IMR-90 (cell line): Measurements from ENCODE around the gene CSNK1D. TPM values are rescaled to one million over a fixed set of nuclear protein-coding genes. Genes with fewer than 3 reads are reported as not detected.

Source experiments
- ATAC-seq: fragments of 200-7000 bp; cut with Tn5 transposase; 2 replicates; pipeline ENCODE4 v1.9.1; 2020; ENCODE audit warnings: low read depth, mild to moderate bottlenecking, moderate library complexity
- BruUV-seq: library from RNA; stranded (reverse); fragments of 400-500 nt; replicated peaks from 2 replicates; lab custom pipeline; 2021; lab: Mats Ljungman, UMichigan
- CTCF ChIA-PET: fragments of 300-600 bp; formaldehyde crosslinking; extraction: SDS; loops from one replicate; lab custom pipeline; 2021; ENCODE audit warnings: antibody characterized with exemption; lab: Yijun Ruan, JAX
- POLR2A ChIA-PET: fragments of 300-600 bp; sonication (Branson Sonifier 250); formaldehyde crosslinking; loops from one replicate; lab custom pipeline; 2022; ENCODE audit warnings: antibody characterized with exemption; ENCODE audit not compliant: unreplicated experiment; lab: Charles Lee
- DNase-seq: peaks from one replicate; pipeline ENCODE4 v3.0.0; 2013
- H2AFZ ChIP-seq: replicated peaks from 2 replicates; pipeline ENCODE3; 2013; ENCODE audit warnings: low read length, mild to moderate bottlenecking; ENCODE audit not compliant: poor library complexity
- H2AK5ac ChIP-seq: 2 replicates; pipeline ENCODE4 v1.6.1; 2013; ENCODE audit warnings: low read depth, low read length, inconsistent platforms
- H2AK9ac ChIP-seq: replicated peaks from 2 replicates; pipeline ENCODE3; 2013; ENCODE audit warnings: mild to moderate bottlenecking, low read depth, low read length, moderate library complexity; ENCODE audit not compliant: poor library complexity
- H2BK120ac ChIP-seq: 2 replicates; pipeline ENCODE4 v1.6.1; 2013; ENCODE audit warnings: low read depth, low read length, inconsistent platforms
- H2BK15ac ChIP-seq: 3 replicates; pipeline ENCODE4 v1.6.1; 2013; ENCODE audit warnings: low read depth, low read length, inconsistent platforms
- H2BK20ac ChIP-seq: 2 replicates; pipeline ENCODE4 v1.6.1; 2013; ENCODE audit warnings: low read depth, mild to moderate bottlenecking, inconsistent platforms, low read length, moderate library complexity
- H2BK5ac ChIP-seq: 2 replicates; pipeline ENCODE4 v1.6.1; 2013; ENCODE audit warnings: mild to moderate bottlenecking, low read depth, low read length, inconsistent platforms; ENCODE audit not compliant: poor library complexity, severe bottlenecking
- H3K14ac ChIP-seq: replicated peaks from 2 replicates; pipeline ENCODE4 v1.6.1; 2013; ENCODE audit warnings: low read depth, low read length, inconsistent platforms
- H3K18ac ChIP-seq: 2 replicates; pipeline ENCODE4 v1.6.1; 2013; ENCODE audit warnings: low read depth, low read length, control low read depth
- H3K23ac ChIP-seq: 2 replicates; pipeline ENCODE4 v1.6.1; 2013; ENCODE audit warnings: low read depth, low read length, inconsistent platforms
- H3K27ac ChIP-seq: 2 replicates; pipeline ENCODE4 v1.5.1; 2013; ENCODE audit warnings: mild to moderate bottlenecking, control low read depth, low read length; ENCODE audit not compliant: insufficient read depth
- H3K27me3 ChIP-seq: 2 replicates; pipeline ENCODE4 v1.6.1; 2013; ENCODE audit warnings: low read length; ENCODE audit not compliant: control insufficient read depth, insufficient read depth
- H3K36me3 ChIP-seq: 2 replicates; pipeline ENCODE4 v1.6.1; 2013; ENCODE audit warnings: low read length, mixed read lengths; ENCODE audit not compliant: control insufficient read depth, insufficient read depth
- H3K4ac ChIP-seq: 2 replicates; pipeline ENCODE4 v1.6.1; 2013; ENCODE audit warnings: low read depth, low read length, inconsistent platforms
- H3K4me1 ChIP-seq: 2 replicates; pipeline ENCODE4 v1.6.1; 2013; ENCODE audit warnings: low read length, mixed read lengths; ENCODE audit not compliant: control insufficient read depth, insufficient read depth
- H3K4me2 ChIP-seq: 2 replicates; pipeline ENCODE4 v1.6.1; 2013; ENCODE audit warnings: low read depth, mild to moderate bottlenecking, control low read depth, low read length, moderate library complexity
- H3K4me3 ChIP-seq: 2 replicates; pipeline ENCODE4 v1.5.1; 2013; ENCODE audit warnings: low read depth, mild to moderate bottlenecking, control low read depth, low read length, moderate library complexity; ENCODE audit not compliant: insufficient read depth
- H3K56ac ChIP-seq: 2 replicates; pipeline ENCODE4 v1.6.1; 2013; ENCODE audit warnings: low read length, inconsistent platforms; ENCODE audit not compliant: insufficient read depth; ENCODE audit errors: extremely low read depth
- H3K79me1 ChIP-seq, 2 experiments: 2 replicates each; pipeline ENCODE4 v1.6.1; 2013; ENCODE audit warnings: low read length in 2 of 2, inconsistent platforms in 1 of 2, low read depth in 1 of 2
- H3K9ac ChIP-seq: 2 replicates; pipeline ENCODE4 v1.6.1; 2013; ENCODE audit warnings: low read depth, low read length, control low read depth
- H3K9me1 ChIP-seq: 2 replicates; pipeline ENCODE4 v1.6.1; 2013; ENCODE audit warnings: low read length, inconsistent platforms; ENCODE audit not compliant: insufficient read depth
- H3K9me3 ChIP-seq: 2 replicates; pipeline ENCODE4 v1.6.1; 2013; ENCODE audit warnings: low read length; ENCODE audit not compliant: control insufficient read depth, insufficient read depth
- H4K20me1 ChIP-seq: 2 replicates; pipeline ENCODE4 v1.6.1; 2013; ENCODE audit warnings: low read length, inconsistent platforms; ENCODE audit not compliant: insufficient read depth
- H4K5ac ChIP-seq: 2 replicates; pipeline ENCODE4 v1.6.1; 2013; ENCODE audit warnings: mild to moderate bottlenecking, low read depth, low read length, control low read depth
- H4K8ac ChIP-seq, 2 experiments: 2 replicates each; pipeline ENCODE4 v1.6.1; 2013; ENCODE audit warnings: low read depth in 2 of 2, low read length in 2 of 2, control low read depth in 1 of 2, inconsistent platforms in 1 of 2
- H4K91ac ChIP-seq: 2 replicates; pipeline ENCODE4 v1.6.1; 2013; ENCODE audit warnings: low read depth, low read length, inconsistent platforms; ENCODE audit not compliant: insufficient read depth
- BHLHE40 ChIP-seq: fragments of 150-350 bp; IDR thresholded peaks from 2 replicates; pipeline ENCODE4 v1.6.1; 2016; ENCODE audit warnings: mild to moderate bottlenecking, low read depth, low read length
- CEBPB ChIP-seq: IDR thresholded peaks from 2 replicates; pipeline ENCODE4 v1.6.1; 2012; ENCODE audit warnings: low read depth, low read length, improper control_type of control experiment
- CHD1 ChIP-seq: IDR thresholded peaks from 2 replicates; pipeline ENCODE4 v1.6.1; 2012; ENCODE audit warnings: low read depth, low read length, improper control_type of control experiment
- FOS ChIP-seq: fragments of 150-350 bp; IDR thresholded peaks from 2 replicates; pipeline ENCODE4 v1.6.1; 2016; ENCODE audit warnings: low read depth, low read length
- MAFK ChIP-seq: IDR thresholded peaks from 2 replicates; pipeline ENCODE4 v1.6.1; 2012; ENCODE audit warnings: low read depth, low read length, improper control_type of control experiment
- MAZ ChIP-seq: IDR thresholded peaks from 2 replicates; pipeline ENCODE4 v1.6.1; 2012; ENCODE audit warnings: low read depth, mild to moderate bottlenecking, low read length, improper control_type of control experiment, moderate library complexity, borderline replicate concordance
- MXI1 ChIP-seq: IDR thresholded peaks from 2 replicates; pipeline ENCODE4 v1.6.1; 2012; ENCODE audit warnings: low read depth, mild to moderate bottlenecking, low read length, moderate library complexity, borderline replicate concordance
- NFE2L2 ChIP-seq: fragments of 150-350 bp; IDR thresholded peaks from 2 replicates; pipeline ENCODE4 v1.6.1; 2016; ENCODE audit warnings: low read depth, mild to moderate bottlenecking, low read length
- POLR2A ChIP-seq: IDR thresholded peaks from 2 replicates; pipeline ENCODE4 v1.6.1; 2012; ENCODE audit warnings: mild to moderate bottlenecking, low read depth, low read length
- RAD21 ChIP-seq: IDR thresholded peaks from 2 replicates; pipeline ENCODE4 v1.6.1; 2012; ENCODE audit warnings: low read length, improper control_type of control experiment
- RFX5 ChIP-seq: IDR thresholded peaks from 2 replicates; pipeline ENCODE4 v1.8.0; 2012; ENCODE audit warnings: low read depth, mild to moderate bottlenecking, low read length, moderate library complexity
- SMC3 ChIP-seq: fragments of 150-350 bp; IDR thresholded peaks from 2 replicates; pipeline ENCODE4 v1.6.1; 2016; ENCODE audit warnings: low read depth, mild to moderate bottlenecking, antibody characterized with exemption, low read length, moderate library complexity
- WGBS, 2 experiments: methylation state at CpG; one replicate each; pipeline versions ENCODE4 v1.1.5 to v1.1.7; 2013; ENCODE audit warnings: missing lambda C conversion rate in 2 of 2; ENCODE audit not compliant: insufficient read length in 1 of 2; ENCODE audit errors: extremely low coverage in 2 of 2; 5-methylcytosine and 5-hydroxymethylcytosine counted together
- dilution Hi-C: fragments of 300-500 bp; cut with HindIII; formaldehyde crosslinking; loops from one replicate; pipeline ENCODE4 v1.14.3; 2018; ENCODE audit warnings: low sequenced_read_pairs; ENCODE audit not compliant: unreplicated experiment
- in situ Hi-C: fragments of 300-500 bp; cut with MboI; formaldehyde crosslinking; loops from 3 replicates; pipeline ENCODE4 v1.14.3; 2019; ENCODE audit warnings: low sequenced_read_pairs, inconsistent platforms, mixed read lengths
- intact Hi-C: fragments of 100-400 bp; cut with micrococcal nuclease; formaldehyde crosslinking; loops from 2 replicates; pipeline ENCODE4 v1.10.0; 2022
- polyA plus RNA-seq, 3 experiments: library from polyadenylated mRNA; depleted of rRNA; stranded (reverse); fragments of >200 nt; gene quantifications; 2 replicates each; pipeline ENCODE4 v1.2.3, GENCODE V29; 2012; ENCODE audit warnings: low replicate concordance in 1 of 3
- total RNA-seq: library from RNA; depleted of rRNA; stranded (reverse); fragments of >200 nt; gene quantifications from 2 replicates; pipeline ENCODE4 v1.2.3, GENCODE V29; 2012
- TF ChIP-seq, protein P1 (sequence below): conservative IDR thresholded peaks from 2 replicates; pipeline ENCODE4 v1.5.1; 2012; ENCODE audit warnings: mild to moderate bottlenecking, low read depth, low read length, improper control_type of control experiment
- TF ChIP-seq, protein P2 (sequence below): fragments of 150-350 bp; IDR thresholded peaks from 2 replicates; pipeline ENCODE4 v1.6.1; 2016; ENCODE audit warnings: low read depth, mild to moderate bottlenecking, low read length, moderate library complexity, borderline replicate concordance
- TF ChIP-seq, protein P3 (sequence below): fragments of 150-350 bp; IDR thresholded peaks from 2 replicates; pipeline ENCODE4 v1.6.1; 2017; ENCODE audit warnings: mild to moderate bottlenecking, antibody characterized with exemption, low read length, low read depth

The CSNK1D gene
- total and polyA plus RNA-seq, 2 of the 4 experiments (the other 2 are of a cell fraction): 47.1 to 186 TPM

DNA sequence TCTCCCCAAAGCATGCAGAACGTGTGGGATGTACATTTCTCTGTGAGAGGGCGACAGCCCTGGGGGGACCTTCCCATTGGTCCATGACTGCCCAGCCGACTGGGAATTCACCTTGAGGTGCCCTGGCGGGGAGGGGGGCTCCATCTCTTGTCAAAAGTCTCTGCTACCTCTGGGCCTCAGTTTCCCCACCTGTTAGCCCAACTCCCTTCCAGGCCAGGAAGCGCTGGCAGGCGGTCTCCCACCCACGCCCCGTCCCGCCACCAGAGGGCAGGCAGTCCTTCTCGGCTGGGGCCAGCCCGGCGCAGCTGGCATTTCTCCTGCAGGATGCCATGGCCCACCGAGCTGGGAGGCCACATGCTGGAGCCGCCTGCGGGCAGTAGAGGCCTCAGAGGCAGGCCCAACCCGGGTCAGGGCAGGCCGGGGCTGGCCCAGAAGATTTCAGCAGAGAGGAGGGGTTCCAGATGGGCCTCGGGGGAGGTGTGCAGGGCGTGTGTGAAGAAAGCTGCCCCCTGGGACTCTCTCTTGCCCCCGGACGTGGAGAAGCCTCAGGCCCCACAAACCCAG lies 27.3 kb upstream of the CSNK1D start:
- no TSS peak for BruUV-seq
- peaks cover 9% of the 10 kb centered on the region for H3K9me1 ChIP-seq
- no peak overlapping the region for H2BK5ac ChIP-seq
- no peak overlapping the region for H3K14ac ChIP-seq
- CTCF ChIA-PET: interaction anchor here (0.6 kb wide), 2 partner anchors 46 to 77 kb away, joined by 3 to 4 read pairs; no protein-coding TSS in a partner anchor
- no peak overlapping the region for H3K4me3 ChIP-seq
- no peak overlapping the region for H4K8ac ChIP-seq
- no peak overlapping the region for H2BK20ac ChIP-seq
- peak overlapping the region; percentile 67 for H2AK9ac ChIP-seq
- H4K5ac ChIP-seq: no peak overlapping the region
- no peak overlapping the region for H3K9ac ChIP-seq
- peaks cover 18% of the 10 kb centered on the region for H3K4me1 ChIP-seq
- H4K20me1 ChIP-seq: no peaks in the 10 kb centered on the region; the same call in 1 of the 2 replicates
- DNase-seq (peak; percentile 37), ATAC-seq (peak; percentile 25)
- H3K56ac ChIP-seq: no peak overlapping the region
- intact Hi-C loops: no loop called here
- H3K27ac ChIP-seq: no peak overlapping the region
- H3K23ac ChIP-seq: no peak overlapping the region
- peak overlapping the region; percentile 63 for H2AFZ ChIP-seq
- dilution Hi-C loops: no loop called here
- peak overlapping the region; percentile 58; the same call in 1 of the 2 replicates for H2AK5ac ChIP-seq
- no peak overlapping the region for H3K4me2 ChIP-seq
- H3K4ac ChIP-seq: no peak overlapping the region
- H3K79me1 ChIP-seq: peaks cover 0 to 6% of the 10 kb centered on the region in 2 experiments; a peak in 1 of 4 replicates
- no peak overlapping the region for H4K91ac ChIP-seq
- no peaks in the 10 kb centered on the region for H3K9me3 ChIP-seq
- H3K36me3 ChIP-seq: no peaks in the 10 kb centered on the region
- no peaks in the 10 kb centered on the region; the same call in 1 of the 2 replicates for H3K27me3 ChIP-seq
- H2BK120ac ChIP-seq: peak overlapping the region; percentile 2; the same call in 1 of the 2 replicates
- WGBS, 2 experiments: 63% methylated on average over 6 of the region's 21 CpGs; no CpG with 5 or more reads in 1 of the 2 experiments
- H2BK15ac ChIP-seq: no peak overlapping the region
- in situ Hi-C loops: no loop called here
- H3K18ac ChIP-seq: no peak overlapping the region
- POLR2A ChIA-PET: no interaction called here
- TF ChIP-seq RFX5: no peak
- no peak for TF ChIP-seq CEBPB
- peak; percentile 59 for TF ChIP-seq SMC3
- TF ChIP-seq BHLHE40: no peak
- TF ChIP-seq MAZ: peak; percentile 52; the same call in 1 of the 2 replicates
- TF ChIP-seq NFE2L2: no peak
- 0 out of 2 replicates have a peak, but pooled peaks have one; percentile 26 for TF ChIP-seq MXI1
- no peak for TF ChIP-seq MAFK
- TF ChIP-seq POLR2A: no peak
- no peak for TF ChIP-seq FOS
- no peak for TF ChIP-seq CHD1
- TF ChIP-seq, protein P1, sequence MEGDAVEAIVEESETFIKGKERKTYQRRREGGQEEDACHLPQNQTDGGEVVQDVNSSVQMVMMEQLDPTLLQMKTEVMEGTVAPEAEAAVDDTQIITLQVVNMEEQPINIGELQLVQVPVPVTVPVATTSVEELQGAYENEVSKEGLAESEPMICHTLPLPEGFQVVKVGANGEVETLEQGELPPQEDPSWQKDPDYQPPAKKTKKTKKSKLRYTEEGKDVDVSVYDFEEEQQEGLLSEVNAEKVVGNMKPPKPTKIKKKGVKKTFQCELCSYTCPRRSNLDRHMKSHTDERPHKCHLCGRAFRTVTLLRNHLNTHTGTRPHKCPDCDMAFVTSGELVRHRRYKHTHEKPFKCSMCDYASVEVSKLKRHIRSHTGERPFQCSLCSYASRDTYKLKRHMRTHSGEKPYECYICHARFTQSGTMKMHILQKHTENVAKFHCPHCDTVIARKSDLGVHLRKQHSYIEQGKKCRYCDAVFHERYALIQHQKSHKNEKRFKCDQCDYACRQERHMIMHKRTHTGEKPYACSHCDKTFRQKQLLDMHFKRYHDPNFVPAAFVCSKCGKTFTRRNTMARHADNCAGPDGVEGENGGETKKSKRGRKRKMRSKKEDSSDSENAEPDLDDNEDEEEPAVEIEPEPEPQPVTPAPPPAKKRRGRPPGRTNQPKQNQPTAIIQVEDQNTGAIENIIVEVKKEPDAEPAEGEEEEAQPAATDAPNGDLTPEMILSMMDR: peak; percentile 67
- peak; percentile 61 for TF ChIP-seq RAD21
- TF ChIP-seq, protein P2, sequence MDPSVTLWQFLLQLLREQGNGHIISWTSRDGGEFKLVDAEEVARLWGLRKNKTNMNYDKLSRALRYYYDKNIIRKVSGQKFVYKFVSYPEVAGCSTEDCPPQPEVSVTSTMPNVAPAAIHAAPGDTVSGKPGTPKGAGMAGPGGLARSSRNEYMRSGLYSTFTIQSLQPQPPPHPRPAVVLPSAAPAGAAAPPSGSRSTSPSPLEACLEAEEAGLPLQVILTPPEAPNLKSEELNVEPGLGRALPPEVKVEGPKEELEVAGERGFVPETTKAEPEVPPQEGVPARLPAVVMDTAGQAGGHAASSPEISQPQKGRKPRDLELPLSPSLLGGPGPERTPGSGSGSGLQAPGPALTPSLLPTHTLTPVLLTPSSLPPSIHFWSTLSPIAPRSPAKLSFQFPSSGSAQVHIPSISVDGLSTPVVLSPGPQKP: no peak
- TF ChIP-seq, protein P3, sequence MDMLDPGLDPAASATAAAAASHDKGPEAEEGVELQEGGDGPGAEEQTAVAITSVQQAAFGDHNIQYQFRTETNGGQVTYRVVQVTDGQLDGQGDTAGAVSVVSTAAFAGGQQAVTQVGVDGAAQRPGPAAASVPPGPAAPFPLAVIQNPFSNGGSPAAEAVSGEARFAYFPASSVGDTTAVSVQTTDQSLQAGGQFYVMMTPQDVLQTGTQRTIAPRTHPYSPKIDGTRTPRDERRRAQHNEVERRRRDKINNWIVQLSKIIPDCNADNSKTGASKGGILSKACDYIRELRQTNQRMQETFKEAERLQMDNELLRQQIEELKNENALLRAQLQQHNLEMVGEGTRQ: no peak
